GM18498 (cell line): ENCODE data around the gene TADA1.
"Not testable (repeated sequence)": the region's sequence is repeated elsewhere in the genome, so short reads cannot be mapped to it uniquely, and the experiment has no call there.

Experiments used
- ATAC-seq: cut with Tn5 transposase; IDR thresholded peaks from one replicate; pipeline ENCODE4 v1.9.1; 2021; ENCODE audit warnings: mild to moderate bottlenecking, moderate library complexity; ENCODE audit not compliant: unreplicated experiment

TADA1 gene

DNA sequence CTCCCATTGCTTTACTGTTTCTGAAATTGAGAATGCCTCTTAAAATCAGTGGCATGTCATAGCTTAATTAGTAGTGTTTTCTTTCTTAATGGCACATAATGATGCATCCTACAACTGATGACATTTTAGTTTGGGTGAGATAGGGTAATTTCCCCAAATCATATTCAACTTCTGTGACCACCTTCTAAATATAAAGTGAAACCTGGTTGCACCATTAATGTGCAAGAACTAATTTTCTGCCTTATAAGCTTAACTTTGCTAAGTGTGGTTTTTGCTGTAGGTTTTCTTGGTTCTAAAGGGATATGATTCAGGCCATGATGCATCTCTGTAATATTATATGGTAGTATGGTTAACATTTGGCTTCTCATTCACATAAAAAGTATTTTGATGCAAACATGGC is 27.9 kb downstream of the TADA1 start:
- ATAC-seq: no peak

DNA sequence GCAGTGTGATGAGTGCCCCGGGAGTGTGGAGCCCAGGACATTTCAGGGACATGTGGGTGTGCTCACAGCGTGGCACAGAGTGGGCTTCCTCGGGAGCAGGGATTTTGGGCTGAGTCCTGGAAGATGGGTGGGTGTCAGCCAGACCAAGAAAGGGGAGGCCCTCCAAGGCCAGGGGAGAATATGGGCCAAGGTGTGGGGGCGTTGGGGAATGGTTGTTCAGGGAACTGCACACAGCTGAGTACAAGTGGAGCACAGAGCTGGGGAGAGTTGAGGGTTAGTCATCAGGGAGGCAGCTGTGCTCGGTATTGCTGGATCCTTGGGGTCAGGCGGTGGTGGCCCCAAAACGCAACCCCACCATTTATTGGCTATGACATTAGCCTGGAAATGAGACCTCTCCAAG is 31.3 kb downstream of the TADA1 start:
- ATAC-seq: no peak

DNA sequence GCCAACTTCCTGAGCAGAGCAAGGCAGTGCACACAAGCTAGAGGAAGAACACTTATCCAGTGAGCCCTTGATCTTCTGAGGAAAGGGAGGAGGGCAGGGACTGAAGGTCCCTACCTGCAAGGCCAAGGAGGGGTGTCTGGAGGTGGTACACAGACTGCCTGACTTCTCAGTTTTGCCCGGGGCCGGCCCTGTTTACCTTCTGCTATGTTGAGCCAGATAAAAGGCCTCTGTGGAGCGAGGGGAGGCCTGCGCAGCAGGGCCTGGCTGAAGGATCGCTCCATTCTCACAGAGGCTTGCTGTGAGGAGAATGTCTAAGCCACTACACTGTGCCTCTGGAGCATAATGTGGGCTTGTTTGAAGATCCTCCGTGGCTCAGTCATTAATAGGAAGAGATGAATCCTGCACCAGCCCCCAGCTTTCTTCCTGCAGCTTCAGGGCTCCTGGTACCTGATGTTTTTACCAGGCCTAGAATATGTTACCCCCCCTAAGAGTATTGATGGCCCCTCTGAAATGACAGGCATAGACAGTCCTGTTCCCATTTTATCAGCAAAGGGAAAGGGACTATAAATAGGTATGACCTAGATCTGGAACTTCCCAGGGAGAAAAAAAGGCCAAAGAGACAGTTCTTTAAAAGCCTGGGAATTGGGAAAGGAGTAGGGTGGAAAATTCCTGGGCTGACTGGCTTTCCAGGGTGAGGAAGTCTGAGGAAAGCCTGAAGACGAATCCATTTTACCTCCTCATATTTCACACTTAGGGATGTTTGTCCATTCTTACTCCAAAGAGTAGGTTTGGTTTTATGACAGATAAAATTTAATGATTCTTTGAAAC is 32.1 kb downstream of the TADA1 start:
- ATAC-seq: no peak

DNA sequence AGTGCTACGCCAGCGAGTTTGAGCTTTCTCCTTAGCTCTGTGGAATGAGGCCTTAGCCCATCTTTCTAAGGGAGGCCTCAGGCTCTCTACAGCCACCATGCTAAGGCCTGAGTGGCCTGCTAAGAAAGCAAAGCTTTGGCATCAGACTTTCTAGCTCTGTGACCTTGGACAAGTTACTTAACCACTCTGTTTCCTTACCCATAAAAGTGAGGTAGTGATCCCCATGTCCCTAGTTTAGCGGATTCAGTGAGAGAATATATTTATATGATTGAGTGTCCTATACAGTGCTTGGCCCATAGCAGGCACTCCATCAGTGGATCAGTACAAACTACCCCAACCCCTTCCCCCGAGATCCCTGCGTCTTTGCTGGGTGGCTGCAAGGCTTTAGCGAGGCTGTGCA is 32.7 kb downstream of the TADA1 start:
- ATAC-seq: no peak

DNA sequence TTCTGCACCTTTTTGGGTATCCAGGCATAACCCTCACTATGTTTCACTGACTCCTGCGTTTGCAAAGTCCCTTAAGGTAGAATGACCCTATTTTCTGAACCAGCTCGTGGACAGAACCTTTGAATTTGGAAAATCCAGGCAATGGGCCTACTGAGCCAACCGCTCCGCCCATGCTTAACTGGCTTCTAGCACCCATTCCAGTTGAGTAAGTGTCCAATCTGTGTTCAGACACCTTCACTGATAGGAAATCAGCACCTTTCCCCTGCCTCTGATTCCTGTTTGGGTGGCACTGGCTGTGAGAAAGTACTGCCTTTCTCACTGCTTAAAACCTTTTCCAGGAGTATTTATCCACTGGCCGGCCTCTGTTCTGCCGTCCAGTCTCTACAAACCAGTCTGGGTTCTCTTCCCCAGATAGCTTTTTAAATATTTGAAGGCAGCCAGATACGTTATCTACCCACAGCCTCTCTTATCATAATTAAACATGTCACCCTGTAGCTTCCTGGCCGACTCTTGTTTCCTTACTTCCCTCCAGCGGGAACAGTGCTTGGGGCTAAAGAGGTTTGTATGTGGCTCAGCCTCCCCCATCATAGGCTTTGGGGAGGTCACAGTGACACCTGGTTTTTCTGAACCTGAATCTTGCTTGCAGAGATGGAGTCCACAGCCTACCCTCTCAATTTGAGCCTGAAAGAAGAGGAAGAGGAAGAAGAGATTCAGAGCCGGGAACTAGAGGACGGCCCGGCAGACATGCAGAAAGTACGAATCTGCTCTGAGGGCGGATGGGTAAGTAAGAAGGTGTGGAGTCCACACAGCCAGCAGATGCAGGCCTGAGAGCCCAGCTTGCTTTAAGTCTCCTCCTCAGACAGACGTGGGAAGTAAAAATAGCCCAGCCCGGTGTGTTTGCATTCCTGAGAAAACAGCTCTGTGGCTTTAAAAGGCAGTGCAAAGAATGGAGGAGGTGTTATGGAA is 35.5 kb downstream of the TADA1 start:
- no peak for ATAC-seq

DNA sequence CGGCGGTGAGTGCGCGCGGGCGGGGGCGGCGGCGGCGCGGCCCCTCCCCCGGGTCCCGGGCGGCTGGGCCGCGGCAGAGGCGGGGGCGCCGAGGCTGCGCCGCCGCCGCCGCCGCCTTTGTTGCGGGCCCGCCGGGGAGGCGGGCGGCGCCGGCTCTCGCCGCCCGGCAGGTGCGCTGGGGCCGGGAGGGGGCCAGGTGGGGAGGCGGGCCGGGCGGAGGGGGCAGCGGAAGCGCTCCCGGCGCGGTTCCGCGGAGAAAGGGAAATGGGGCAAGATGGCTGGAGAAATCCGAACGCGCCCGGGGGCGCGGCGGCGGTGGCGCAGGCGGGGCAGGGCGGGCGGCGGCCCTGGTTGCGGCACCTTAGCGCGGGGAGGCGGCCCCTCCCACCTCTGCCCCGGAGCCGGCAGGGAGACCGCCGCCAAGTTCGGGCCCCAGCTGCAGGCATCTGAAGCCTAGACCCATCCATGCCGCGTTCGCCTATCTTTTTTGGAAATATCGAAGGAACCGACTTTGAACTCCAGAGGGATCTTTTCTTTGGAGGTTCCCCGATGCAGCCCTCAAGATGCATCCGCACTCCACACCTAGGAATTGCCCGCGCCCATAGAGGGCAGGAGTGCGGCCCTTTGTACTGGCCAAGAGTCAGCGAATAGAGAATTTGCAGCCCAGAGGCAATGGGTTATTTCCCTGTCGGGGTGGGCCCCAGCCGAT is 36.3 kb downstream of the TADA1 start:
- peak; percentile 50 for ATAC-seq

DNA sequence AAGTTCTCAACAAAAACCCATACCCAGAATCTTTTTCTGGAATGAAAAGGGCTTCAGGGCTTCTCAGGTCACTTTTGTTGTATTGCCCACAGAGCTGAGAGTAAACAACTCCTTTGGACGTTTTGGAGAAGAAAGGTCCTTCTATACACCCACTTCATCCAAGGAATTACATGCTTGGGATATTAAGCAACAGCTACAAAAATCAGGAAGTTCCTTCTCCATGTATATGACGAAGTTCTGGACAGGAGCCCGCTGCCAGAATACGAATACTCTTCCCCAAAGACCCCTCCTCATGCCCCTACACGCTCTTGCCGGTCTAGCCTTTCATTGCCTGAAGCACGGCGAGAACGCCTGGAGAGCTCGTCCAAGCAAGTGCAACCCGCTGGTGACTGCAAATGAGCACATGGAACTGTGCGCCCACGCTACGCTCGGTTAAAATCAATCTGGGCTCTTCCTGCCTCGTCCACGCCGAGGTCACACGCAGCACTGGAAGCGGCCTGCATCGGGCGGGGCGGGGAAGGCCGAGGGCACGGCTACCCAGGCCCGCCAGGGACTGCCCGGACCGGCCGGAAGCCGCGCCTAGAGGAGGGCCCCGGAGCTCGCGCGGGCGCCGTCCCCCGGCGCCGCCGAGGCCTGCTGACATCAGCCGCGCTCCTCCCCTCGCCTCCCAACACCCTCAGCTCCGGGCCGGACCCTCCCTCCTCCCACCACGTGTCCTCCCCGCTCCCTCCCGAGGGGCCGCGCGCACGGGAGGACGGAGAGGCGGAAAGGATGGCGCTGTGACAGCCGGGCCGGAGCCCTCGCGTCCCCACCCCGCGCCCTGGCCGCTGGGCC is 37.1 kb downstream of the TADA1 start, which contains the start of gene POGK:
Gene POGK, plus strand, starts transcription at position 710 of the 834 bp plus-strand sequence. CDS start 1,482 bp downstream, outside the sequence.
- ATAC-seq: peak; percentile 97

DNA sequence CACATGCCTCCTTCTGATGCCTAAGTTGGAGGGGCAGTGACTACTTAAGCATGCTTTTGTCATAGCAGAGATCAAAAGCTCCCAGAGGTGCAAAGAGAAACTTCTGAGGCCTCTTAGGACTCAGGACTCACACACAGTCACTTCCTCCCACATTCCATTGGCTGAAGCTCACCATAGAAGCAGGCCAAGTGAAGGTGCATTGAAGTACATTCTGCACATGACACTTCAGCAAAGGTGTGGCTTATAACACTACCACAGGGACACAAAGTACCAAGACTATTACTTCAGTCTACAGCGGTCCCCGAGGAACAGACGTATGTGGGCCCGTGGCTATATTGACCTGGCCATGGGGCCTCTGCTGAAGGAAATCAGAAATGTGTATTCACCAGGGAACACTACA is 39.3 kb downstream of the TADA1 start:
- ATAC-seq: no peak

DNA sequence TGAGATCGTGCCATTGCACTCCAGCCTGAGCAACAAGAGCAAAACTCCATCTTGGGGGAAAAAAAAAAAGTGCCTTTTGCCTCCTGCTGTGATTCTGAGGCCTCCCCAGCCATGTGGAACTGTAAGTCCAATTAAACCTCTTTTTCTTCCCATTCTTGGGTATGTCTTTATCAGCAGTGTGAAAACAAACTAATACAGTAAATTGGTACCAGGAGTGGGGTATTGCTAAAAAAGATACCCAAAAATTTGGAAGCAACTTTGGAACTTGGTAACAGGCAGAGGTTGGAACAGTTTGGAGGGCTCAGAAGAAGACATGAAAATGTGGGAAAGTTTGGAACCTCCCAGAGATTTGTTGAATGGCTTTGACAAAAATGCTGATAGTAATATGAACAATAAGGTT is 46.3 kb downstream of the TADA1 start:
- ATAC-seq: not testable (repeated sequence)

DNA sequence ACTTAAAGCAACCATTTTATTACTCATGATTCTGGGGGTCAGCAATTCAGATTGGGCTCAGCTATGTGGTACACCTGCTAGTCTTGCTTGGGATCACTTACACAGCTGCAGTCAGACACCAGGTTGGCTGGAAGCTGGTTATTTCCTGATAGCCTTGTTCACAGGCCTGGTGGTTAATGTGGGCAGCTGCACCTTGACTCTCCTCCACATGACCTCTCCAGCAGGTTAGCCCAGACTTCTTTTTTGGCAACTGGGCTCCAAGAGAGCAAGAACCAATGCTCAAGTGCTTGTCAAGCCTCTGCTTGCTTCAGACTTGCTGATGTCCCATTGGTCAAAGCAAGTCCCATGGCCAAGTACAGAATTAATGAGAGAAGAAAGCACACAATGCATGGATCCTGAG is 48.6 kb downstream of the TADA1 start:
- ATAC-seq: no peak

DNA sequence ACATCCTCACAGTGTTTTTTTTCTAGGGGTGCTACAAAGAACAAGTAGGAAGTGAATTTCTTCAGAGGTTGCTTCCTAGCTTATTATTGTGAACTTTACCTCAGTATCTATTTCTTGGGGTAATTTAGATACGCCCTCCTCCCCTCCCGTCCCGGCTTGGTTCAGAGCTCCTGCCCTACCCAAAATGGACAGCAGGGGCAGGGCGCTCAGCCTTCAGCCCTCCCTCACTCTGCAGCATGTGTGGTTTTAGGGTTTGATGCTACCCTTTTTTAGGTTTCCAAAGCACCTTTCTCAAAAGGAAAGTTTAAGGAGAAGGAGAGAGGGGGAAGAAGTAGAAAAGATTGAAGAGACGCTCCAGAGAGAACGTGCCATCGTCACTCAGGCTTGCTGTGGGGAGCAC is 53.7 kb downstream of the TADA1 start:
- no peak for ATAC-seq

DNA sequence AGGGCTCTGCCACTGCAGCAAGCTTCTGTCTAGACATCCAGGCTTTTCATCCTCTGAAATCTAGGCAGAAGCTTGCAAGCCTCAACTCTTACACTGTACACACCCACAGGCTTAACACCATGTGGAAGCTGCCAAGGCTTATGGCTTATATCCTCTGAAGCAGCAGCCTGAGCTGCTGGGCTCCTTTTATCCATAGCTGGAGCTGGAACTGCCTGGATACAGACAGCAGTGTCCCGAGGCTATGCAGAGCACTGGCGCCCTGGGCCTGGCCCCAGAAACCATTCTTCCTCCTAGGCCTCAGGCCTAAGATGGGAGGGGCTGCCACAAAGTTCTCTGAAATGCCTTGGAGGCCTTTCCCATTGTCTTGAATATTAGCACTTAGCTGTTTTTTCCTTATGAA is 56.1 kb downstream of the TADA1 start:
- ATAC-seq: no peak

DNA sequence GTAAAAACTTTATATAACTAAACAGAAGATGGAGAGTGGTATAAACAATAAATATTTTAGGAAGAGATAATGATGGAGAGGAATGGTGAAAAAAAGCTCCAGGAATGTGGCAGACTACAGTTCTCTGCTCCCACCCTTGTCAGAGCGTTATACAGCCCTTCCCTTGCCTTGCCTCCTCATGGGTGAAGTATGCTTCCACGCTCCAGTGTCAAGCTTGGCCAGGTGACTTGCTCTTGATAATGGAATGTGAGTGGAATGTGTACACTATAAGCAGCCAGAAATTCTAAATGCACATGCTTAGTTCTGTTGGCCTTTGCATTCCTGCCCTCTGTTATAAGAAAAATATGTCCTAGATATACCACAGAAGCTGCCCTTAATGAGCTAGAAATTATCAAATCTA is 61.5 kb downstream of the TADA1 start:
- ATAC-seq: no peak

DNA sequence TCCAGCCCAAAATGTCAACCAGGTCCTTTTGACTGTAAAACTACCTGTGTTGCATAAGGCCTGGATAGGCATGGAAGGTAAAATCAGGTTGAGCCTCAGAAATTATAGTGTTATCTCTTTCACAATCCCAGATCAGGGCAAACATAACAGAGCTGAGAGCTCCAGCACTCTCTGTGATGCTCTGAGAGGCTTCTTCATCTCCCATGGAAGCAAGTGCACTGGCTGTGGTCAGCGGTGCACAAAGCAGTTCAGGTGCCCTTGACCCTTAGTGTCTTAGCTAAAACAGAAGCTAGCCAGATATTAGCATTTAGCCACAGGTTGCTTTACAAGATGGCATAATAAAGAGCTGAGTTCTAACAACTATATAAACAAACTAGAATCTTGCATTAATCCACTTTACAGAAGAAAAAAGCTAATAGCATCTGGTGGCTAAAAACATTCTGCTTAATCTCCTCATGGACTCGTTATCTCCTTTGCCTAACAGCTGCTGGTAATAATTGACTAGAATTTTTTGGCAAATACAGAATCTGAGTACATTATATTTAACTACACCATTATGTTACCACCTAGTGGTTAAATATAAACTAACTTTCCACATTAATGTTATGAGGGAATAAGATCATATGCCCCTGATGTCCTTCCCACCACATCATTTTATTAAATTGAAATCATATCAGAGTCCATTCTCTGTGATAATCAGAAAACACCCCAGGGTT is 62.4 kb downstream of the TADA1 start:
- no peak for ATAC-seq

DNA sequence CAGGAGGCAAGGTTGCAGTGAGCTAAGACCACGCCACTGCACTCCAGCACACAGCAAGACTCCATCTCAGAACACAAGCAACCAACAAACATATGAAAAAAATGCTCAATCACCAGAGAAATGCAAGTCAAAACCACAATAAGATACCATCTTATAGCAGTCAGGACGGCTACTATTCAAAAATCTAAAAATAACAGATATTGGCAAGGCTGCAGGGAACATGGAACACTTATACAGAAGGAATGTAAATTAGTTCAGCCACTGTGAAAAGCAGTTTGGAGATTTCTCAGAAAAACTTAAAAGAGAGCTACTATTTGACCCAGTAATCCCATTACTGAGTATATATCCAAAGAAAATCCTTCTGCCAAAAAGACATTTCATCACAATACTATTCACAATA is 64.4 kb downstream of the TADA1 start:
- ATAC-seq: no peak

DNA sequence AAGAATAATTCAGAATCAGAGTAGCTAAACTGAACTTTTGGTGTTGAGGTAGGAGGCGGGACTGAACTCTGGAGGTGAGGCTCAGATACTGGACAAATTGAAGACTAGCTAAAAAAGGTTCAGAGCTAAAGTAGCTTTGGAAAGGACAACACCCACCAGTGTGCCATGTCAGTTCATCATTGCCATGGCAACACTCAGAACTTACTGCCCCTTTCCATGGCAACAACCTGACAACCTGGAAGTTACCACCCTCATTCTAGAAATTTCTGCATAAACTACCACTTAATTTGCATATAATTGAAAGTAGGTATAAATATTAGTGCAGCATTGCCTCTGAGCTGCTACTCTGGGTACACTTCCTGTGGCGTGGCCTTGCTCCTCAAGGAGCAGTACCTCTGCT is 67.1 kb downstream of the TADA1 start:
- ATAC-seq: no peak
